HG02840 (cell line): Measurements from ENCODE around the gene MBTD1.
"Not testable (repeated sequence)": the region's sequence is repeated elsewhere in the genome, so short reads cannot be mapped to it uniquely, and the experiment has no call there.

Experiments used
- ATAC-seq: cut with Tn5 transposase; IDR thresholded peaks from one replicate; pipeline ENCODE4 v1.9.1; 2021; ENCODE audit warnings: mild to moderate bottlenecking, moderate library complexity, moderate number of reproducible peaks; ENCODE audit not compliant: unreplicated experiment, low FRiP score

MBTD1 gene

GRCh38 chr17:51256101-51256500 is 3.7 kb downstream of the MBTD1 start:
- no peak for ATAC-seq

- no peak for ATAC-seq
Observed at GRCh38 chr17:51255673-51256072, 4.2 kb downstream of the MBTD1 start.

- ATAC-seq = no peak
Observed at GRCh38 chr17:51251010-51251409, 8.8 kb downstream of the MBTD1 start.

- ATAC-seq = no peak
Observed at GRCh38 chr17:51250314-51250840, 9.5 kb downstream of the MBTD1 start.

- no peak for ATAC-seq
Observed at GRCh38 chr17:51245535-51245934, 14.3 kb downstream of the MBTD1 start.

GRCh38 chr17:51244041-51244440 is 15.8 kb downstream of the MBTD1 start:
- no peak for ATAC-seq

- no peak for ATAC-seq
Observed at GRCh38 chr17:51240275-51240674, 19.6 kb downstream of the MBTD1 start.

GRCh38 chr17:51238255-51238887 is 21.5 kb downstream of the MBTD1 start:
- ATAC-seq = no peak

GRCh38 chr17:51234162-51234561 is 25.7 kb downstream of the MBTD1 start:
- no peak for ATAC-seq

- ATAC-seq = no peak
Observed at GRCh38 chr17:51231999-51232398, 27.9 kb downstream of the MBTD1 start.

- ATAC-seq = no peak
Observed at GRCh38 chr17:51230306-51230705, 29.5 kb downstream of the MBTD1 start.

GRCh38 chr17:51229889-51230288 is 30.0 kb downstream of the MBTD1 start:
- ATAC-seq = no peak

GRCh38 chr17:51228161-51228560 is 31.7 kb downstream of the MBTD1 start:
- ATAC-seq = no peak

GRCh38 chr17:51225523-51225922 is 34.3 kb downstream of the MBTD1 start:
- not testable (repeated sequence) for ATAC-seq

- ATAC-seq = no peak
Observed at GRCh38 chr17:51224402-51225262, 35.2 kb downstream of the MBTD1 start.

- ATAC-seq = no peak
Observed at GRCh38 chr17:51221322-51221721, 38.5 kb downstream of the MBTD1 start.

GRCh38 chr17:51217946-51218345 is 41.9 kb downstream of the MBTD1 start:
- ATAC-seq = no peak

- no peak for ATAC-seq
Observed at GRCh38 chr17:51214920-51215319, 44.9 kb downstream of the MBTD1 start.

- no peak for ATAC-seq
Observed at GRCh38 chr17:51203838-51204237, 56.0 kb downstream of the MBTD1 start.

GRCh38 chr17:51200846-51201245 is 59.0 kb downstream of the MBTD1 start:
- ATAC-seq = no peak

GRCh38 chr17:51200295-51200694 is 59.6 kb downstream of the MBTD1 start:
- ATAC-seq = no peak

GRCh38 chr17:51197754-51198153 is 62.1 kb downstream of the MBTD1 start:
- no peak for ATAC-seq
